C4-2B (cell line): ENCODE results near the gene EPN1.

Experiments used
- ZFX ChIP-seq: fragments of 450-650 bp; IDR thresholded peaks from 2 replicates; pipeline ENCODE4 v1.6.1; 2017
- TF ChIP-seq, protein P1 (sequence below): fragments of 450-650 bp; conservative IDR thresholded peaks from 2 replicates; pipeline ENCODE4 v1.5.1; 2017; ENCODE audit warnings: mild to moderate bottlenecking

GRCh38 chr19:55692681-55693081, 17.7 kb downstream of the EPN1 start:
- TF ChIP-seq, protein P1, sequence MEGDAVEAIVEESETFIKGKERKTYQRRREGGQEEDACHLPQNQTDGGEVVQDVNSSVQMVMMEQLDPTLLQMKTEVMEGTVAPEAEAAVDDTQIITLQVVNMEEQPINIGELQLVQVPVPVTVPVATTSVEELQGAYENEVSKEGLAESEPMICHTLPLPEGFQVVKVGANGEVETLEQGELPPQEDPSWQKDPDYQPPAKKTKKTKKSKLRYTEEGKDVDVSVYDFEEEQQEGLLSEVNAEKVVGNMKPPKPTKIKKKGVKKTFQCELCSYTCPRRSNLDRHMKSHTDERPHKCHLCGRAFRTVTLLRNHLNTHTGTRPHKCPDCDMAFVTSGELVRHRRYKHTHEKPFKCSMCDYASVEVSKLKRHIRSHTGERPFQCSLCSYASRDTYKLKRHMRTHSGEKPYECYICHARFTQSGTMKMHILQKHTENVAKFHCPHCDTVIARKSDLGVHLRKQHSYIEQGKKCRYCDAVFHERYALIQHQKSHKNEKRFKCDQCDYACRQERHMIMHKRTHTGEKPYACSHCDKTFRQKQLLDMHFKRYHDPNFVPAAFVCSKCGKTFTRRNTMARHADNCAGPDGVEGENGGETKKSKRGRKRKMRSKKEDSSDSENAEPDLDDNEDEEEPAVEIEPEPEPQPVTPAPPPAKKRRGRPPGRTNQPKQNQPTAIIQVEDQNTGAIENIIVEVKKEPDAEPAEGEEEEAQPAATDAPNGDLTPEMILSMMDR = no peak
- TF ChIP-seq ZFX = no peak
